ENCODE results near the gene TMEM203. TPM values are rescaled to one million over a fixed set of nuclear protein-coding genes. Genes with fewer than 3 reads are reported as not detected.
A peak's percentile ranks its signal among the peaks of the same experiment; 100 is the strongest.

TMEM203 gene
- total RNA-seq, 1 experiment from 2014 or later: 35.5 TPM

DNA sequence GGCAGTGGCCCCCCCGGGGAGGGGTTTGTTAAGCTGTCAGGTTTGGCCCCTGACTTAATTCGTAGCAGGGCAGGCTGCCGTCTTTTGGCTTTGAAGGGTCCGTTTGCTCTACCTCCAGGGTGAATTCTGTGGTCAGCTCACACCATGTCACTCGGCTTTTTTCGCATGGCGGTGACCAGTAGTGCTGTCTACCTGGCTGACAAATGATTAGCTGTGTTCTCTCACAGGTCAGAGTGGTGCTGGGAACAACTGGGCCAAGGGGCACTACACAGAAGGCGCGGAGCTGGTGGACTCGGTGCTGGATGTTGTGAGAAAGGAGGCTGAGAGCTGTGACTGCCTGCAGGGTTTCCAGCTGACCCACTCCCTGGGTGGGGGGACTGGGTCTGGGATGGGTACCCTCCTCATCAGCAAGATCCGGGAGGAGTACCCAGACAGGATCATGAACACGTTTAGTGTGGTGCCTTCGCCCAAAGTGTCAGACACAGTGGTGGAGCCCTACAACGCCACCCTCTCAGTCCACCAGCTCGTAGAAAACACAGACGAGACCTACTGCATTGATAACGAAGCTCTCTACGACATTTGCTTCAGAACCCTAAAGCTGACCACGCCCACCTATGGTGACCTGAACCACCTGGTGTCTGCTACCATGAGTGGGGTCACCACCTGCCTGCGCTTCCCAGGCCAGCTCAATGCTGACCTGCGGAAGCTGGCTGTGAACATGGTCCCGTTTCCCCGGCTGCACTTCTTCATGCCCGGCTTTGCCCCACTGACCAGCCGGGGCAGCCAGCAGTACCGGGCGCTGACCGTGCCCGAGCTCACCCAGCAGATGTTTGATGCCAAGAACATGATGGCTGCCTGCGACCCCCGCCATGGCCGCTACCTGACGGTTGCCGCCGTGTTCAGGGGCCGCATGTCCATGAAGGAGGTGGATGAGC is 37.1 kb upstream of the TMEM203 start:
- no peak for DNase-seq
- H4K5ac ChIP-seq (ENCODE audit: insufficient read length, low read depth, low read length): no peak overlapping the region
- peaks cover 3% of the 10 kb centered on the region for H4K20me1 ChIP-seq (ENCODE audit: control insufficient read depth, insufficient read depth, insufficient read length)
- no peak overlapping the region for H3K23ac ChIP-seq (ENCODE audit: insufficient read length, low read depth, low read length)
- H2AK5ac ChIP-seq (ENCODE audit: insufficient read length, low read length): no peak overlapping the region
- H3K56ac ChIP-seq (ENCODE audit: insufficient read length, low read depth, low read length): no peak overlapping the region
- H2BK12ac ChIP-seq (ENCODE audit: insufficient read length, low read depth, low read length): no peak overlapping the region
- no peak overlapping the region for H3K4ac ChIP-seq (ENCODE audit: low read depth, low read length)
- no peaks in the 10 kb centered on the region; the same call in 1 of the 2 replicates for H3K4me1 ChIP-seq (ENCODE audit: insufficient read depth, low read length)
- H3K14ac ChIP-seq (ENCODE audit: insufficient read depth, low read length): no peak overlapping the region; the same call in 1 of the 2 replicates
- peak overlapping the region; percentile 53 for H3K9ac ChIP-seq (ENCODE audit: extremely low read depth, insufficient read length, low read length)
- H3K9me3 Mint-ChIP-seq: no peaks in the 10 kb centered on the region; a peak in 2 of 5 replicates
- H3K23me2 ChIP-seq (ENCODE audit: insufficient read length, low read depth, low read length, poor library complexity, severe bottlenecking): peaks cover 12% of the 10 kb centered on the region
- H3K27me3 Mint-ChIP-seq (ENCODE audit: low read depth): peaks cover 18% of the 10 kb centered on the region
- H3K27me3 ChIP-seq (ENCODE audit: insufficient read depth, low read length): no peaks in the 10 kb centered on the region
- no peak overlapping the region for H3K18ac ChIP-seq (ENCODE audit: insufficient read length, low read depth, low read length)
- H4K91ac ChIP-seq (ENCODE audit: insufficient read length, low read depth, low read length): no peak overlapping the region
- no peak overlapping the region for H2AFZ ChIP-seq (ENCODE audit: low read length)
- H3K36me3 Mint-ChIP-seq (ENCODE audit: insufficient read depth in 1 of 3, low read depth in 3 of 3): peaks cover 19 to 26% (median 24%) of the 10 kb centered on the region in 3 experiments
- H2BK20ac ChIP-seq (ENCODE audit: low read depth, low read length, poor library complexity, severe bottlenecking): no peak overlapping the region
- no peak overlapping the region for H2BK15ac ChIP-seq (ENCODE audit: low read depth, low read length)
- peak overlapping the region; percentile 46 for H3K4me2 ChIP-seq (ENCODE audit: insufficient read depth, insufficient read length, low read length)
- no CpG with 5 or more reads among the region's 36 CpGs for WGBS (ENCODE audit: extremely low coverage, insufficient read length, low lambda C conversion rate)
- no peaks in the 10 kb centered on the region for H3K79me2 ChIP-seq (ENCODE audit: insufficient read depth, low read length)
- peak overlapping the region; percentile 77 to 86 for H3K4me3 Mint-ChIP-seq
- H3K27ac ChIP-seq (ENCODE audit: insufficient read length, low read depth, low read length): no peak overlapping the region
- no peak overlapping the region; a peak in 3 of 7 replicates for H3K27ac Mint-ChIP-seq
- TF ChIP-seq, protein P1, sequence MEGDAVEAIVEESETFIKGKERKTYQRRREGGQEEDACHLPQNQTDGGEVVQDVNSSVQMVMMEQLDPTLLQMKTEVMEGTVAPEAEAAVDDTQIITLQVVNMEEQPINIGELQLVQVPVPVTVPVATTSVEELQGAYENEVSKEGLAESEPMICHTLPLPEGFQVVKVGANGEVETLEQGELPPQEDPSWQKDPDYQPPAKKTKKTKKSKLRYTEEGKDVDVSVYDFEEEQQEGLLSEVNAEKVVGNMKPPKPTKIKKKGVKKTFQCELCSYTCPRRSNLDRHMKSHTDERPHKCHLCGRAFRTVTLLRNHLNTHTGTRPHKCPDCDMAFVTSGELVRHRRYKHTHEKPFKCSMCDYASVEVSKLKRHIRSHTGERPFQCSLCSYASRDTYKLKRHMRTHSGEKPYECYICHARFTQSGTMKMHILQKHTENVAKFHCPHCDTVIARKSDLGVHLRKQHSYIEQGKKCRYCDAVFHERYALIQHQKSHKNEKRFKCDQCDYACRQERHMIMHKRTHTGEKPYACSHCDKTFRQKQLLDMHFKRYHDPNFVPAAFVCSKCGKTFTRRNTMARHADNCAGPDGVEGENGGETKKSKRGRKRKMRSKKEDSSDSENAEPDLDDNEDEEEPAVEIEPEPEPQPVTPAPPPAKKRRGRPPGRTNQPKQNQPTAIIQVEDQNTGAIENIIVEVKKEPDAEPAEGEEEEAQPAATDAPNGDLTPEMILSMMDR (conservative IDR thresholded peaks at IDR 0.05): no peak
- H2BK5ac ChIP-seq (ENCODE audit: insufficient read length, low read length): no peak overlapping the region
- H3T11ph ChIP-seq (ENCODE audit: low read length): no peak overlapping the region
- H4K8ac ChIP-seq (replicated peaks; ENCODE audit: insufficient read length, low read depth, low read length): no peak overlapping the region
- no peaks in the 10 kb centered on the region for H3K9me3 ChIP-seq (ENCODE audit: control insufficient read depth, low read depth, low read length)
- no peaks in the 10 kb centered on the region for H3K79me1 ChIP-seq (ENCODE audit: insufficient read depth, low read depth, low read length, poor library complexity, severe bottlenecking)
- peaks cover 24 to 34% of the 10 kb centered on the region in 2 experiments for H3K4me1 Mint-ChIP-seq
- H2BK120ac ChIP-seq (ENCODE audit: low read depth, low read length, poor library complexity, severe bottlenecking): no peak overlapping the region
